HepG2 (cell line): ENCODE results near the gene GCG. TPM values are rescaled to one million over a fixed set of nuclear protein-coding genes. Genes with fewer than 3 reads are reported as not detected.
A peak's percentile ranks its signal among the peaks of the same experiment; 100 is the strongest.

Experiments
- BATF2 ChIP-seq: sonication (generic); formaldehyde crosslinking; IDR thresholded peaks from 2 replicates; pipeline ENCODE4 v1.8.0; 2022; ENCODE audit warnings: mild to moderate bottlenecking, missing genetic modification reagents, moderate library complexity
- BRF2 ChIP-seq: sonication (generic); formaldehyde crosslinking; IDR thresholded peaks from 2 replicates; pipeline ENCODE4 v1.8.1; 2022; ENCODE audit warnings: mild to moderate bottlenecking, missing genetic modification reagents
- CENPT ChIP-seq: sonication (generic); formaldehyde crosslinking; IDR thresholded peaks from 2 replicates; pipeline ENCODE4 v1.8.0; 2022; ENCODE audit warnings: low read depth, mild to moderate bottlenecking, moderate library complexity, missing genetic modification reagents
- FOSL1 ChIP-seq: sonication (generic); formaldehyde crosslinking; IDR thresholded peaks from 2 replicates; pipeline ENCODE4 v1.9.0; 2021; ENCODE audit warnings: missing genetic modification reagents, borderline replicate concordance
- GATAD2A ChIP-seq: IDR thresholded peaks from 2 replicates; pipeline ENCODE4 v1.6.1; 2016
- MAX ChIP-seq: IDR thresholded peaks from 2 replicates; pipeline ENCODE4 v1.6.1; 2012; ENCODE audit warnings: inconsistent platforms
- MEF2D ChIP-seq: sonication (generic); formaldehyde crosslinking; IDR thresholded peaks from 2 replicates; pipeline ENCODE4 v1.5.1; 2020; ENCODE audit warnings: mild to moderate bottlenecking, missing genetic modification reagents
- RARA ChIP-seq: IDR thresholded peaks from 2 replicates; pipeline ENCODE4 v1.6.1; 2016; ENCODE audit warnings: missing genetic modification reagents, missing compliant biosample characterization
- RERE ChIP-seq: IDR thresholded peaks from 2 replicates; pipeline ENCODE4 v1.6.1; 2016; ENCODE audit warnings: low read depth, missing genetic modification reagents, missing compliant biosample characterization
- SOX13 ChIP-seq, 3 experiments: fragments of 450-650 bp in 1 of 3; sonication (generic) in 1 of 3; formaldehyde crosslinking in 1 of 3; IDR thresholded peaks in 2 of 3; conservative IDR thresholded peaks in 1 of 3; 2 replicates each; pipeline versions ENCODE4 v1.5.0 to v1.6.1; 2016 to 2020; ENCODE audit warnings: antibody characterized with exemption in 1 of 3, mild to moderate bottlenecking in 1 of 3, missing compliant biosample characterization in 1 of 3, missing genetic modification reagents in 1 of 3, moderate library complexity in 1 of 3
- SOX5 ChIP-seq: IDR thresholded peaks from 2 replicates; pipeline ENCODE4 v1.6.1; 2016; ENCODE audit warnings: borderline replicate concordance
- TERF1 ChIP-seq: sonication (generic); formaldehyde crosslinking; IDR thresholded peaks from 2 replicates; pipeline ENCODE4 v1.8.0; 2022; ENCODE audit warnings: mild to moderate bottlenecking, missing genetic modification reagents, moderate library complexity
- TFE3 ChIP-seq: IDR thresholded peaks from 2 replicates; pipeline ENCODE4 v1.6.1; 2016
- TSC22D2 ChIP-seq: sonication (generic); formaldehyde crosslinking; IDR thresholded peaks from 2 replicates; pipeline ENCODE4 v1.5.1; 2020; ENCODE audit warnings: missing genetic modification reagents, mild to moderate bottlenecking, borderline replicate concordance
- ZBTB39 ChIP-seq: sonication (generic); formaldehyde crosslinking; IDR thresholded peaks from 2 replicates; pipeline ENCODE4 v1.5.0; 2020; ENCODE audit warnings: missing genetic modification reagents
- ZMYM4 ChIP-seq: sonication (generic); formaldehyde crosslinking; IDR thresholded peaks from 2 replicates; pipeline ENCODE4 v1.8.1; 2023; ENCODE audit warnings: mild to moderate bottlenecking, missing genetic modification reagents
- ZNF740 ChIP-seq: sonication (generic); formaldehyde crosslinking; IDR thresholded peaks from 2 replicates; pipeline ENCODE4 v1.4.0; 2020; ENCODE audit warnings: missing genetic modification reagents
- polyA plus RNA-seq, 8 experiments: library from polyadenylated mRNA; depleted of rRNA in 3 of 8; stranded (reverse) in 7 of 8; unstranded in 1 of 8; fragments of >200 nt; fragmentation: Illumina TruSeq in 4 of 8; extraction: Trizol in 4 of 8; gene quantifications; 2 replicates each; pipeline versions ENCODE4 v1.2.1 to v1.2.3, GENCODE V29; 2011 to 2016; ENCODE audit warnings: low read depth in 4 of 8, missing spikeins in 1 of 8, mixed read lengths in 1 of 8; ENCODE audit not compliant: insufficient read depth in 1 of 8
- total RNA-seq, 5 experiments: library from RNA; depleted of rRNA; stranded (reverse); fragments of >200 nt; fragmentation: Illumina TruSeq; extraction: Trizol; gene quantifications; 2 replicates each; pipeline ENCODE4 v1.2.3, GENCODE V29; 2016; ENCODE audit warnings: low read depth in 1 of 5

The GCG gene
- total and polyA plus RNA-seq, 2 of the 13 experiments (the other 11 are each of a cell fraction or from before 2014, with no cell fraction given), result not detected

GRCh38 chr2:162116352-162116751, 35.7 kb downstream of the GCG start (continued):
- TF ChIP-seq BATF2 (no peak), TFE3 (CRISPR knock-in tag) (no peak), RARA (CRISPR knock-in tag) (no peak), FOSL1 (CRISPR knock-in tag) (no peak), TSC22D2 (CRISPR knock-in tag) (no peak), RERE (CRISPR knock-in tag) (peak; percentile 13; the same call in 1 of the 2 replicates), ZBTB39 (CRISPR knock-in tag) (no peak), SOX13 (IDR thresholded peaks at IDR 0.05) (no peak), SOX13 (CRISPR knock-in tag; conservative IDR thresholded peaks at IDR 0.05 in 1 of 2, IDR thresholded peaks at IDR 0.05 in 1 of 2) (peak in 1 of 2 experiments; percentile 61; a peak in 1 of 4 replicates), TERF1 (CRISPR knock-in tag) (no peak), BRF2 (no peak), MAX (no peak), MEF2D (CRISPR knock-in tag) (no peak), SOX5 (CRISPR knock-in tag) (peak; percentile 58), GATAD2A (peak; percentile 60), ZNF740 (CRISPR knock-in tag) (no peak), ZMYM4 (peak; percentile 43; the same call in 1 of the 2 replicates), CENPT (CRISPR knock-in tag) (no peak)
